SU-DHL-6 (cell line): Measurements from ENCODE around the gene SLC35F5.
"Not testable (repeated sequence)": the region's sequence is repeated elsewhere in the genome, so short reads cannot be mapped to it uniquely, and the experiment has no call there.

ENCODE experiments used
- H2AFZ ChIP-seq: fragments of 200-600 bp; sonication (generic); 2 replicates; pipeline ENCODE4 v1.6.1; 2014; ENCODE audit warnings: low read depth, mild to moderate bottlenecking, moderate library complexity, mixed read lengths, antibody characterized with exemption, low read length; ENCODE audit not compliant: severe bottlenecking
- H3F3A ChIP-seq: fragments of 200-600 bp; shearing (Covaris generic); 2 replicates; pipeline ENCODE4 v1.6.0; 2016; ENCODE audit warnings: antibody characterized with exemption, mild to moderate bottlenecking; ENCODE audit not compliant: insufficient read depth
- H3K27ac ChIP-seq: fragments of 200-600 bp; sonication (generic); 2 replicates; pipeline ENCODE4 v1.5.1; 2016; ENCODE audit warnings: low read depth, mild to moderate bottlenecking, low read length, moderate library complexity, mixed read lengths
- H3K27me3 ChIP-seq: fragments of 200-600 bp; sonication (generic), shearing (Covaris generic); 2 replicates; pipeline ENCODE4 v1.6.0; 2014; ENCODE audit warnings: mild to moderate bottlenecking, low read length
- H3K36me3 ChIP-seq: fragments of 200-600 bp; sonication (generic); 2 replicates; pipeline ENCODE4 v1.6.1; 2014; ENCODE audit warnings: mild to moderate bottlenecking, low read length, mixed read lengths
- H3K4me2 ChIP-seq: fragments of 300-600, 200-600 bp; shearing (Covaris generic), sonication (generic); 2 replicates; pipeline ENCODE4 v1.6.0; 2014; ENCODE audit warnings: low read length, low read depth, mild to moderate bottlenecking; ENCODE audit not compliant: poor library complexity, severe bottlenecking
- H3K4me3 ChIP-seq: fragments of 200-600 bp; sonication (generic); 2 replicates; pipeline ENCODE4 v1.5.1; 2014; ENCODE audit warnings: antibody characterized with exemption, low read length, mild to moderate bottlenecking, mixed read lengths; ENCODE audit not compliant: insufficient read depth, poor library complexity, severe bottlenecking
- H3K79me2 ChIP-seq: fragments of 200-600 bp; sonication (generic); 2 replicates; pipeline ENCODE4 v1.6.1; 2014; ENCODE audit warnings: mild to moderate bottlenecking, low read length, moderate library complexity; ENCODE audit not compliant: insufficient read depth
- H3K9ac ChIP-seq: fragments of 200-600 bp; sonication (generic); 2 replicates; pipeline ENCODE4 v1.7.0; 2014; ENCODE audit warnings: mild to moderate bottlenecking, low read length
- H3K9me2 ChIP-seq: fragments of 200-600 bp; sonication (generic); replicated peaks from 2 replicates; pipeline ENCODE4 v1.6.1; 2014; ENCODE audit warnings: low read length; ENCODE audit not compliant: insufficient read depth
- H3K9me3 ChIP-seq: fragments of 200-600 bp; sonication (generic); 2 replicates; pipeline ENCODE4 v1.6.1; 2014; ENCODE audit warnings: low read length, mixed read lengths; ENCODE audit not compliant: insufficient read depth
- H4K20me1 ChIP-seq: fragments of 200-600 bp; sonication (generic); 2 replicates; pipeline ENCODE4 v1.6.1; 2014; ENCODE audit warnings: low read depth, mild to moderate bottlenecking, antibody characterized with exemption, low read length, moderate library complexity, mixed read lengths
- EZH2phosphoT487 ChIP-seq: fragments of 200-600 bp; sonication (generic), shearing (Covaris generic); conservative IDR thresholded peaks from 2 replicates; pipeline ENCODE4 v1.6.1; 2018; ENCODE audit warnings: mild to moderate bottlenecking, antibody characterized with exemption, low read length, moderate library complexity, mixed read lengths
- TF ChIP-seq, protein P1 (sequence below): fragments of 200-600 bp; sonication (generic); IDR thresholded peaks from one replicate; pipeline ENCODE4 v1.5.1; 2017; ENCODE audit warnings: antibody characterized with exemption, mild to moderate bottlenecking, low read length, moderate library complexity; ENCODE audit not compliant: insufficient read depth, poor library complexity, severe bottlenecking

The SLC35F5 gene

DNA sequence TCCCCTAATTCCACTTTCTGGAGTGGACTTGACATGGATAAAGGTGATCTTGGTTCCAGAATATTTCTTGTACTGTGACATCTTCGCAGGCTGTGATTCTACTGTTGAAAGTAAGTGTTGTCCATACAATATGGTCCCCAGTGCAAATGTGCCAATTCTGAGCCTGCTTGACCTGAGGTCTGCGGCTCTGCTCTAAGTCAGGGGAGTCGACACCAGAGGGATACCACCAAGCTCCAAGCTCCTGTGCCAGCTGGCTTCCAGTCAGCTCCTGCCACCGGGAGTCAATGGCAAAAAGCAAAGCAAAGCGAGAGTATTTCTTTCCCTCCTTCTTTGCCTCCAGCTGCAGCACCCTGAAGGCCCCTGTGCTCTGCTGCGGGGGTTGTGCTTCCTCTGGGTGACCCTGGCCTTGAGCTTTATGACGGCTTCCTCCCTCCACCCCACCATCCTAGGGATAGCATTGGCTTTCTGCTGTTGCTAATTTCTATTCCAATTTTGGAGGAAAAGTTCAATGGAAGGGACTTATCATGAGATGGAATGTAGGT lies 50.4 kb downstream of the SLC35F5 start:
- H4K20me1 ChIP-seq, result no peaks in the 10 kb centered on the region
- no peaks in the 10 kb centered on the region for H3K9me3 ChIP-seq
- no peaks in the 10 kb centered on the region for H3K79me2 ChIP-seq
- H3F3A ChIP-seq, result peaks cover 11% of the 10 kb centered on the region; the same call in 1 of the 2 replicates
- no peak overlapping the region for H3K4me3 ChIP-seq
- H3K36me3 ChIP-seq, result no peaks in the 10 kb centered on the region
- no peak overlapping the region for H3K27ac ChIP-seq
- H2AFZ ChIP-seq, result no peak overlapping the region
- H3K27me3 ChIP-seq, result no peaks in the 10 kb centered on the region
- H3K4me2 ChIP-seq, result no peak overlapping the region
- no peak for TF ChIP-seq EZH2phosphoT487
- TF ChIP-seq, protein P1, sequence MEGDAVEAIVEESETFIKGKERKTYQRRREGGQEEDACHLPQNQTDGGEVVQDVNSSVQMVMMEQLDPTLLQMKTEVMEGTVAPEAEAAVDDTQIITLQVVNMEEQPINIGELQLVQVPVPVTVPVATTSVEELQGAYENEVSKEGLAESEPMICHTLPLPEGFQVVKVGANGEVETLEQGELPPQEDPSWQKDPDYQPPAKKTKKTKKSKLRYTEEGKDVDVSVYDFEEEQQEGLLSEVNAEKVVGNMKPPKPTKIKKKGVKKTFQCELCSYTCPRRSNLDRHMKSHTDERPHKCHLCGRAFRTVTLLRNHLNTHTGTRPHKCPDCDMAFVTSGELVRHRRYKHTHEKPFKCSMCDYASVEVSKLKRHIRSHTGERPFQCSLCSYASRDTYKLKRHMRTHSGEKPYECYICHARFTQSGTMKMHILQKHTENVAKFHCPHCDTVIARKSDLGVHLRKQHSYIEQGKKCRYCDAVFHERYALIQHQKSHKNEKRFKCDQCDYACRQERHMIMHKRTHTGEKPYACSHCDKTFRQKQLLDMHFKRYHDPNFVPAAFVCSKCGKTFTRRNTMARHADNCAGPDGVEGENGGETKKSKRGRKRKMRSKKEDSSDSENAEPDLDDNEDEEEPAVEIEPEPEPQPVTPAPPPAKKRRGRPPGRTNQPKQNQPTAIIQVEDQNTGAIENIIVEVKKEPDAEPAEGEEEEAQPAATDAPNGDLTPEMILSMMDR, result no peak
- no peak overlapping the region for H3K9ac ChIP-seq
- no peaks in the 10 kb centered on the region for H3K9me2 ChIP-seq

DNA sequence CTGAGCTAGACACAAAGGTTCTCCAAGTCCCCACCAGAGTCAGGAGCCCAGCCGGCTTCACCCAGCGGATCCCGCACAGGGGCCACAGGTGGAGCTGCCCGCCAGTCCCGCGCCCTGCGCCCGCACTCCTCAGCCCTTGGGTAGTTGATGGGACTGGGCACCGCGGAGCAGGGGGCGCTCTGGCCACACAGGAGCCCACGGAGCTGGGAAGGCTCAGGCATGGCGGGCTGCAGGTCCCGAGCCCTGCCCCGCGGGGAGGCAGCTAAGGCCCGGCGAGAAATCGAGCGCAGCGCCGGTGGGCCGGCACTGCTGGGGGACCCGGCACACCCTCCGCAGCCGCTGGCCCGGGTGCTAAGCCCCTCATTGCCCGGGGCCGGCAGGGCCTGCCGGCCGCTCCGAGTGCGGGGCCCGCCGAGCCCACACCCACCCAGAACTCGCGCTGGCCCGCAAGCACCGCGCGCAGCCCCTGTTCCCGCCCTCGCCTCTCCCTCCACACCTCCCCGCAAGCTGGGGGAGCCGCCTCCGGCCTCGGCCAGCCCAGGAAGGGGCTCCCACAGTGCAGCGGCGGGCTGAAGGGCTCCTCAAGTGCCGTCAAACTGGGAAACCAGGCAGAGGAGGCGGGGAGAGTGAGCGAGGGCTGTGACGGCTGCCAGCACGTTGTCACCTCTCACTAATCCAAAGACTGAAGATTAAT lies 52.0 kb downstream of the SLC35F5 start:
- not testable (repeated sequence) for H2AFZ ChIP-seq, H3K27me3 ChIP-seq, H3K4me2 ChIP-seq, H3K9me3 ChIP-seq, H3K79me2 ChIP-seq, H4K20me1 ChIP-seq, H3K4me3 ChIP-seq, H3K36me3 ChIP-seq, H3K9me2 ChIP-seq, H3K27ac ChIP-seq, H3K9ac ChIP-seq
- peaks cover 18% of the 10 kb centered on the region for H3F3A ChIP-seq

DNA sequence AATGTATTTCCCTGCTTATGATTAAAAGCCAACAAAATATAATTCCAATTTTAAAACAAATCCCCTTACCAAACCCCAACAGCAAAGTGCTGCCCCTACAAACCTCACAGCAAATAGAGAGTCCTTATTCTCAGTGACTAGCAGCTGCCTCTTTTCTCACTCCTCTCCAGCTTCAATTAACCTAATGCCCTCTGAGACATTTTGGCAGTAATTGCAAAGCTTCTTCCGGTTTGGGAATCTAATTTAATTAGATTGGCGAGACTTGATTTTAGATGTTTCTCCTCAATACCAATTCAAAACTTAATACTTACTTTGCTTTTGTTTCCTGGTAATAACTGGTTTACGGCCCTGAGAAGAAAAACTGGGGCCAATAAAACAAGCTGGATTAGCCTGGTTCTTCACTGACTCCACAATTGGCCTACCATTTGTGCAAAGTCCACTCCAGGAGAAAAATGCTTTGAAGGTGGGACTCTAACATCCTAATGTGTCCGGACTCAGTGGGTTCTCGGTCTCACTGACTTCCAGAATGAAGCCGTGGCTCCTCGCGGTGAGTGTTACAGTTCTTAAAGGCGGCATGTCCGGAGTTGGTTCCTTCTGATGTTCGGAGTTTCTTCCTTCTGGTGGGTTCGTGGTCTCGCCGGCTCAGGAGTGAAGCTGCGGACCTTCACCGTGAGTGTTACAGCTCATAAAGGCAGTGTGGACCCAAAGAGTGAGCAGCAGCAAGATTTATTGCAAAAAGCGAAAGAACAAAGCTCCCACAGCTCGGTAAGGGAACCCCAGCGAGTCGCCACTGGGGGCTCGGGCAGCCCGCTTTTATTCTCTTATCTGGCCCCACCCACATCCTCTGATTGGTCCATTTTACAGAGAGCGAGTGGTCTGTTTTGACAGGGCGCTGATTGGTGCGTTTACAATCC lies 52.8 kb downstream of the SLC35F5 start:
- H3K9me2 ChIP-seq, result no peaks in the 10 kb centered on the region
- no peaks in the 10 kb centered on the region for H3K79me2 ChIP-seq
- no peaks in the 10 kb centered on the region for H3K27me3 ChIP-seq
- no peaks in the 10 kb centered on the region for H3K9me3 ChIP-seq
- H4K20me1 ChIP-seq, result no peaks in the 10 kb centered on the region
- peaks cover 26% of the 10 kb centered on the region for H3F3A ChIP-seq
- TF ChIP-seq EZH2phosphoT487, result no peak
- TF ChIP-seq, protein P1, result no peak
- H3K9ac ChIP-seq, result no peak overlapping the region
- no peak overlapping the region for H3K27ac ChIP-seq
- H2AFZ ChIP-seq, result no peak overlapping the region
- H3K36me3 ChIP-seq, result no peaks in the 10 kb centered on the region
- no peak overlapping the region for H3K4me2 ChIP-seq
- H3K4me3 ChIP-seq, result no peak overlapping the region
